ENCODE data around the gene SSBP4.

Gene SSBP4

GRCh38 chr19:18473003-18473705 lies 54.0 kb downstream of the SSBP4 start:
- FAIRE-seq = no peak

- FAIRE-seq = no peak
Observed at GRCh38 chr19:18473706-18474087, 54.5 kb downstream of the SSBP4 start.

DNA sequence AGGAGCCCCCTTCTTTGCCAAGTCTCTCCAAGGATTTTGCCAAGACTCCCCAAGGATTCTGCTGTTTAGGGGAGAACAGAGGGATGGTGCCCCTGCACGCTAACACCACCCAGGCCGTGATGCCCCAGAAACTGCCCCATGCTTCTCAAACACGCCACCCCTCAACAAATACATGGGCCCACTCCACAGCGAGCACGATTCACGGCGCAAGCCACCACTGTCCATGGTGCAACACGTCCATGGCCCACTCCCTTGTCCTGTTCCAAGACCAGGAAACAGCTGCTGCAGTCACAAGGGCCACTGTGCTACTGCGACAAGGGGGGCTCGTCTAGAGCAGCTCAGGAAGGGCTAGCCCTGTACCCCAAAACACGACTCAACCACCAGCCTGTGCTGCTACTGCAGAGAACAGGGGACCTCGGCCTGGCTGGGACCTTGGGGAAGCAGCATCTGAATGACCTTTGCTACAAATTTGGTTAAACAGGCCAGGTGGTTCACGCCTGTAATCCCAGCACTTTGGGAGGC lies 55.2 kb downstream of the SSBP4 start:
- FAIRE-seq = no peak

DNA sequence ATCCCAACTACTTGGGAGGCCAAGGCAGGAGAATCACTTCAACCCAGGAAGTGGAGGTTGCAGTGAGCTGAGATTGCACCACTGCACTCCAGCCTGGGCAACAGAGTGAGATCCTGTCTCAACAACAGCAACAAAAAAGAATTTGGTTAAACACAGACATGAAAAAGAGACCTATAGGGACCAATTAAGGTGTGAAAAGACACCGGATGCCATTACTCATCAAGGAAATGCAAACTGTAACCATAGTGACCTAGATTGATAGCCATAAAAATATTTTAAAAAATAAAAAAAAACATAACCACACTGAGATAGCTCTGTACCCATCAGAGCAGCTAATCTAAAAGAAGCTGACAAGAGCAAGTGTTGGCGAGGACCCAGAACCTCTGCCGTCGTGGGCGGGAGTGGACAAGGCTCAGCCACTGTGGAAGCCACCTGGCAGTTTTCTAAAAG lies 55.8 kb downstream of the SSBP4 start:
- no peak for FAIRE-seq

- FAIRE-seq = no peak
Observed at GRCh38 chr19:18475762-18476331, 56.6 kb downstream of the SSBP4 start.

DNA sequence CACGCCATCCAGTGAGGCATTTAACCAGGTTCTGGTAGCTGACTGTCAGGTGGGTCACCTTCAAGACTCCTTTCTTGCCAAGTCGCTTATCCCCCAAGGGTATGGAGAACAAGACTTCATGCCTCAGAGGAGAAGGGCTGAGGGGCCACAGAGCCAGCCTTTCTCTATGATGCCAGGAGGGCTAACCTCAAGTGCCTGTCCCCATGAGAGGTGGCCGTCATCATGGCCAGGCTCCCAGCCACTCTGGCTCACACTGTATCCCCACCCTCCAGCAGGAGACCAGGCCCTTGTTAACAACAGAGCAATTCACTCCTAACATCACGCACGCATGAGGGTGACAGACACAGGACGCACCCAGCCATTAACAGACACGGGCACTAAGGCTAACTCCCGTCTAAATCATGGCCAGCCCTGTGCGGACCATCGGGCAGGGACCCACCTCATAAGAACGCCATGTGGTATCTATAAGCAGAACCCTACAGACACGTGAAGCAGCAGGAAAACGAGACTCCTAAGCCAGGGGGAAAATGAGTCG lies 57.4 kb downstream of the SSBP4 start:
- no peak for FAIRE-seq

- FAIRE-seq = no peak
Observed at GRCh38 chr19:18477042-18477779, 58.0 kb downstream of the SSBP4 start.

GRCh38 chr19:18477974-18478373 lies 58.8 kb downstream of the SSBP4 start:
- no peak for FAIRE-seq

DNA sequence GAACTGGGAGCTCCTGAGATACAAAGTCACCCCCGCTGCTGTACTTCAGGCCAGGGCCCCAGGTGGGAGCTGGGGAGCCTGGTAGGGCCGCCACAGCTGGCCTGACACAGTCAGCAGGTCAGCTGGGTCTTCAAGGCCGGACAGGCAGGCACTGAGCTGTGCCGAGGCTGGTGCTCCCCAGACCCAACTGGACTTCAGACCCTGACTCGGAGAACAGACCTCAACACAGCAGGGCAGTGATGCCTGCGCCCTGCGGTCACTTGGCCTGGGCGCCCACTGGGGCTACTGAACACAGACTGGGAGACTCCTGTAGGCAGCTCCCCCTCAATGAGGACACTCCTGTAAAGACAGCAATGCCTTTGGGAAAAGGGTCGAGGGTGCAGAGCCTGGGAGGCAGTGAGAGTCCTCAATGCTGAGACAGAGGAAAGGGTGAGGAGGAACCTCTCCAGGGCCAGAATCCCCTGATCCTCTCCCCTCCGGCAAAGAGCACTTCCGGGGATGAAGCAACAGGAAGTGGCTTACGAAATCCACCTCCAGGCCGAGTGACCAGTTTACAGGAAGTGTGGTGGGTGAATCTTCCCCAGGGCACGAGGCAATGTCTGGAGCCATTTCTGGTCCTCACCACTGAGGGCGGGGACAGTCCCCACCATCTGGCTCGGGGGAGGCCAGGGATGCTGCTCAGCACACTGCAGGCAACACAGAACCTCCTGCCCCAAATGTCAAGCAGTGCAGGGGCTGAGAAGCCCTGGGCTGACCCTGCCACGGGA lies 59.5 kb downstream of the SSBP4 start:
- no peak for FAIRE-seq

DNA sequence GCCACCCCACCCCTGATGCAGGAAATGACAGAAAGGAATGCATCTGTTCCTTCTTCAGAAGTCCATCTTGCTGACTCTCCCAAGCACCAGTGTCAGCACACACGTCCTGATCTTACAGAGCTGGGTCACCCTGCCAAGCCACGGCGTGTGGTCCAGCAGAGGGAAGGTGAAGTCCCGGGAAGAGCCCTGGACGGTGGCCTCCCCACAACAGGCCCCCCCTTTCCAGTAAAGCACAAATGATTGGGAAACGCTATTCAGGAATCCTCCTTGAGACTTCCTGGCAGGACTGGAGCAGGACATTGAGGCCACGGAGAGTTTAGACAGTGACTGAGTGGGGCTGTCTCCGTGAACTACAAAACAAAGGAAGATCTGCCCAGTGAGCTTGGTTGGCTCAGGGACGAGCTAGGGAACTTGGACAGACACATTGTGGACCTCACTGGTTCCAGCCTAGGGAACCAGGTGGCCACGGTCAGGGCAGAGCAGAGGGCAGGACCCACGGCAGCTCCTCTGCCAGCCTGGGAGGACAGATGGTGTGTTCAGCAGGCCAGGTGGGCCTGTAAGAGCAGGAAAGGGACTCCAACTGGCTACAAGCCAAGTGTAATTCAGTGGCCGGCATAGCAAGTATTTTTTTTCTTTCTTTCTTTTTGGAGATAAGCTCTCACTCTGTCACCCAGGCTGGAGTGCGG lies 61.0 kb downstream of the SSBP4 start:
- no peak for FAIRE-seq

DNA sequence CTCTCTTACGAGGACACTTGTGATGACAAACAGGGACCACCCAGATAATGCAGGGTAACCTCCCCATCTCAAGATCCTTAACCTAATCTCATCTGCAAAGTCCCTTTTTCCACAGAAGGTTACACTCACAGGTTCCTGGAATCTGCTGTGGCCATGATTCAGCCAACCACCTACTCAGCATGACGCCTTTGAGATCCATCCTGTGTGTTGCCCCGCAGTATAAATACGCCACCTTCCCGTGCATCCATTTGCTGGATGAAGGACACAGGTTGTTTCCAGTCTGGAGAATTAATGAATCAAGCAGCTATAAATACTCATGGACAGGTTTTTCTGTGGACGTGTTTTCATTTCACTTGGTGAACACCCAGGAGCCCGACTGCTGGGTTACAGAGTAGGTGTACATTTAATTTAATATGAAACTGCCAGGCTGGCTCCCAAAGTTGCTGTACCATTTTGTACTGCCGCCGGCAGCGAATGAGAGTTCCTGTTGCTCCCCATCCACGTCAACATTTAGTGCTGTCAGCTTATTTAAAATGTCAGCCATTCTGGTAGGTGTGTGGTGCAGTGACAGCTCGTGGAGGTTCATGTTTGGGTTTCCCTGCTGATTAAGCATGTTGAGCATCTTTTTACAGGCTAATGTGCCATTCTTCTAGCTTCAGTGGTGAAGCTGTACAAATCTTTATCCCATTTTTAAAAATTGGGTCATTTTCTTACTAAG lies 62.5 kb downstream of the SSBP4 start:
- no peak for FAIRE-seq

DNA sequence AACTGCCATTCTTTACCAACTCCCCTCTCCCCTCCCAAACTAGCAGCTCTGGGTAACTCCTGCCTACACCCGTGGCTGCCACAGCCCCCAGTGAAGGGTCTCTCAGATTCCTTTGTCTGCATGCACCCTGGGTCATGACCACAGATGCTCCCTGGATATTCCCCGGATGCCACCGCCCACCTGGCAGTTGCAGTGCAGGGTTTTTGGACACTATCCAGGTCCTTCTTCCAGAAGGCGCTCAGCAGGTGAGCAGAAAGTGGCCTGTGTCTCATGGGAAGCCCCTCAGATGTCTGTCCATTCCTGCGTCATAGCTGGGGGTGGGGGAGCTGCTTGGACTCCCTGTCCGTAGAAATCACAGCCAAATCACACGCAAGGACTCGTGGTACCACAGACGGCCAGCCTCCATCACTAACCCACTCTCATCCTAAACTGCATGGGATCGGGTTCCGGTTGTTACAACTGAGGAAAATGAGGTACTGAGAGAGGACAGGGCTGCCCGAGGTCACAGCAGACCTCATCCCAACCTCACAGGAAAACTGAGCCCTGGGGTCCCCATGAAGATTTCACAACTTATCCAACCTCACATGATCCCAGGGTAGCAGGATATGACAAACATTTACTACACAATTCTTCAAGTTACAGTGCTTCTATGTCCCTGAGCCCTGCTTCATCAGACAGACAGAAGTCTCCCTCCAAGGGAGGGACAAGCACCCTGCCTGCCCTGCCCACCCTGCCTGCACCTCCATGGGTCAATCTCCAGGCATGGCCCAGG lies 64.1 kb downstream of the SSBP4 start:
- no peak for FAIRE-seq

Data from TTC549 (cell line).